ENCODE data around the gene E2F4. TPM values are rescaled to one million over a fixed set of nuclear protein-coding genes. Genes with fewer than 3 reads are reported as not detected.

E2F4 gene
- total RNA-seq, 1 donor: 75.1 TPM

DNA sequence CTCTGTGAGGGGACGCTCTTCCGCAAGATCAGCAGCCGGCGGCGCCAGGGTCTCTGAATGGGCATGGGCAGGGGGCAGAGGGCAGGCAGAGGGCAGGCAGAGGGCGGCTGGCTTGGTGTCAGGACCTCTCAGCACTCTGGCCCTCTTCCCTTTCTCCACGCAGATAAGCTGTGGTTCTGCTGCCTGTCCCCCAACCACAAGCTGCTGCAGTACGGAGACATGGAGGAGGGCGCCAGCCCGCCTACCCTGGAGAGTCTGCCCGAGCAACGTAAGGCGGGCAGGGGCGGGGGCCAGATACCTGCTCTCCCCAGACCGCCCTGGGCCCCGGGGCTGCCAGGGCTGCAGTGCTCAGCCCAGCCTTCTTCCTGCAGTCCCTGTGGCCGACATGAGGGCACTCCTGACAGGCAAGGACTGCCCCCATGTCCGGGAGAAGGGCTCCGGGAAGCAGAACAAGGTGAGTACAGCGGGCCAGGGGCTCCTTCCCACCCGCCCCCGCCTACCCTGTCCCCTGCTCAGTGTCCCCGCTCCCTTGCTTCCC, 11.1 kb downstream of the E2F4 start:
- H3K4me3 ChIP-seq (ENCODE audit: low read depth, low read length): no peak overlapping the region
- no peak for TF ChIP-seq CTCF (IDR thresholded peaks at IDR 0.05; ENCODE audit: insufficient read depth, low read depth, low read length)
- DNase-seq (ENCODE audit: low read depth): no peak

DNA sequence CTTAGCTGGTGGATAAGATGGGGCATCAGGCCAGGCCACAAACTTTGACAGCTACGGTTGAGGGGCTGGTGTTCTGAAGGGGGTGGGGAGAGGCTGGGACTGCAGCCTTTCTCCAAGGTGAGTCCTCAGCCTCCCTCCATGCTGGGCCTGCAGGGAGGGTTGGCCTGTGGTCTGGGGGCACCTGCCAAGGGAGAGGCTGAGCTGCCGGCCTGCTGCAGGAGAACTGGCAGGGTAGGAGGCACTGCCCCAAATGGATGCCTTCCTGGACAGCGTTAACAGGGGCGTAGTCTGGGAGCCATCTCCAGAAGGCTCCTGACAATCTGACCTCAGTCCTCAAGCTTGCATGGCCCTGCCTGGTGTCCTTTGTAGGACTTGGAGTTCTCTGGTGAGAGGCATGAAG, 12.1 kb downstream of the E2F4 start:
- no peak for DNase-seq (ENCODE audit: low read depth)
- no peak for TF ChIP-seq CTCF (IDR thresholded peaks at IDR 0.05; ENCODE audit: insufficient read depth, low read depth, low read length)
- no peak overlapping the region for H3K4me3 ChIP-seq (ENCODE audit: low read depth, low read length)

- TF ChIP-seq CTCF (IDR thresholded peaks at IDR 0.05; ENCODE audit: insufficient read depth, low read depth, low read length): no peak
- no peak for DNase-seq (ENCODE audit: low read depth)
- no peak overlapping the region for H3K4me3 ChIP-seq (ENCODE audit: low read depth, low read length)
Observed at GRCh38 chr16:67206129-67206837, 14.3 kb downstream of the E2F4 start.

DNA sequence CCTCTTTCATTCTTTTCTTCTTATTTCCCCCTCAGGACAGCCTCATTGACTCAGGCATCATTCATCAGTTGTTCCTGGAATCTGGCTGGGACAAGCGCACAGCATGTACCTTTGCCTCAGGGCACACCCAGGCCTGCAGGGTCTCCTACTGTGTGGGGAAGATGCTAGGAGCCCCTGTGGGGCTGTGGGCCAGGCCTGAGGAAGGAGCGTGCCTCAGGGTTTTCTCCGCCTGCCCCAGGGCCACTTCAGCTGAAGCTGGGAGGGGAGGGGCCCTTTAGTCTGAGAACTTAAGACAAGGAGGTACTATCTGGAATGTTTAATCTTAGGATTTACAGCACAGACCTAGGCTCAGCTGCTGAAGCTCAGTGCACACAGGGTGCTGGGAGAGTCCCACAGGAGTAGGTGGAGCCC, 14.9 kb downstream of the E2F4 start:
- no peak overlapping the region for H3K4me3 ChIP-seq (ENCODE audit: low read depth, low read length)
- no peak for TF ChIP-seq CTCF (IDR thresholded peaks at IDR 0.05; ENCODE audit: insufficient read depth, low read depth, low read length)
- DNase-seq (ENCODE audit: low read depth): no peak

DNA sequence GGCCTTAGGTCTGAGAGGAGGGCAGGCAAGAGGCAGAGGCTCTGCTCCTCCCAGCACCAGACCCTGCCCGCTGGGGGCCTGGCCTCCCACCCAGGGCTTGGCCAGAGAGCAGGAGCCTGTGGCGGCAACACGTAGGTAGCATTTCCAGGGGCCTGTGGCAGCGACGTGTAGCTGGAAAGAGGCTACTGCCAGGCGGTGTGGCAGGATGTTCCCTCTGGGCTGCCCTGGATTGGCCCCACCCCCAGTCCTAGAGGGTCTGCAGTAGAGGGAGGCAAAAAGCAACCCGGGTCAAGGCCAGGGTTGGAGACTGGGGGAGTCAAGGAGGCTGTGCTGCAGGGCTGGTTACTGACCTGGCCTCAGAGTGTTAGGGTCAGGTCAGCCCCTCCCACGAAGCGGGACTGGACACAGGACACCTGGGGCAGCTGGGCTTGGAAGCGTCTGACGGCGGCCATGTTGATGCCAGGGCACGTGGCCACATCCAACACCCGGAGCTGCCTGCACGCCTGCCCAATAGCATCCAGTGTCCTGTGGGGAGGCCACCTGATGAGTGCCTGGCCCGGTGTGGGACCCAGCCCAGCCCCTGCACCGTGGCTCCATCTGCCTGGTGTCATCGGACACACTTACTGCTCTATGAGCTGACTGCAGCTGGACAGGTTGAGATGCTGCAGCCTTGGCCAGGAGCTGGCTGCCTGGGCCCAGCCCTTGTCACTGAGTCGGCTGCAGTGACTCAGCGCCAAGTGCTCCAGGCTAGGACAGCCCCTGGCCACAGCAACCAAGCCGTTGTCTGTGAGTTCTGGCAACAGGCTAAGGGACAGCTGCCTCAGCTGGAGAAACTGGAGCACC, 15.5 kb downstream of the E2F4 start:
- no peak for TF ChIP-seq CTCF (IDR thresholded peaks at IDR 0.05; ENCODE audit: insufficient read depth, low read depth, low read length)
- DNase-seq (ENCODE audit: low read depth): peak; percentile 30
- H3K4me3 ChIP-seq (ENCODE audit: low read depth, low read length): no peak overlapping the region

DNA sequence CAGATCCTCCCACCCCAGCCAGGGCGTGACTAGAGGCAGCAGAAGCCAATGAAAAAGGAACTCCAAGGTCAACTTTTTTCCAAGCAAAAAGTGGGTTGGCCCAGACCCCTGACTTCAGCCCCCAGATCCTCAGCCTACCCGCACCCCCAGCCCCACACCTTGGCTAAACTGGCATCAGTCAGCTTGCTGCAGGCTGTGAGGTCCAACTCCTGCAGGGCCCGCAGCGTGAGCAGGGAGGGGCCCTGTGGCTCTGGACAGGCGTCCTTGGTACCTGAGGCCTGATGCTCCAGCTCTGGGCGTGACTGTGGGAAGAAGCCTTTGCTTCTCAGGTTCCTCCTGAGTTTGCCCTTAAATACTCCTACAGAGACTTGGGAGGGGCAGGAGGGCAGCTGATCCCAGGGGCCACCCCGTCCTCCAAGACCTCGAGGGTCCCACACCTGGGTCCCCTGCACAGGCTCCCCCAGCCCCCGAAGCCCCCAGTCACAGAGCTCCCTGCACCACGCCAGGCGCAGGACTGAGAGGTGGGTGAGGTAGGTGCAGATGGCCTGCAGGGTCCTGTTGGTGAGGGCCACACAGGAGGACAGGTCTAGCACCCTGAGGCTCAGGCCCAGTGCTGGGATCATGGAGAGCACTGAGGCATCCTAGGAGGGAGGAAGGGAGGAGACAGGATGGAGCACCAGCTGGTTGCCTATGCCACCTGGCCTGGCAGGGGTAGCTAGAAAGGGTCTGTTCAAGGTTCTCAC, 16.4 kb downstream of the E2F4 start:
- no peak for TF ChIP-seq CTCF (IDR thresholded peaks at IDR 0.05; ENCODE audit: insufficient read depth, low read depth, low read length)
- DNase-seq (ENCODE audit: low read depth): no peak
- no peak overlapping the region for H3K4me3 ChIP-seq (ENCODE audit: low read depth, low read length)
